SU-DHL-6 (cell line): ENCODE results near the gene GRM2.

ENCODE experiments used
- H2AFZ ChIP-seq: fragments of 200-600 bp; sonication (generic); 2 replicates; pipeline ENCODE4 v1.6.1; 2014; ENCODE audit warnings: low read depth, mild to moderate bottlenecking, moderate library complexity, mixed read lengths, antibody characterized with exemption, low read length; ENCODE audit not compliant: severe bottlenecking
- H3F3A ChIP-seq: fragments of 200-600 bp; shearing (Covaris generic); 2 replicates; pipeline ENCODE4 v1.6.0; 2016; ENCODE audit warnings: antibody characterized with exemption, mild to moderate bottlenecking; ENCODE audit not compliant: insufficient read depth
- H3K27ac ChIP-seq: fragments of 200-600 bp; sonication (generic); 2 replicates; pipeline ENCODE4 v1.5.1; 2016; ENCODE audit warnings: low read depth, mild to moderate bottlenecking, low read length, moderate library complexity, mixed read lengths
- H3K27me3 ChIP-seq: fragments of 200-600 bp; sonication (generic), shearing (Covaris generic); 2 replicates; pipeline ENCODE4 v1.6.0; 2014; ENCODE audit warnings: mild to moderate bottlenecking, low read length
- H3K36me3 ChIP-seq: fragments of 200-600 bp; sonication (generic); 2 replicates; pipeline ENCODE4 v1.6.1; 2014; ENCODE audit warnings: mild to moderate bottlenecking, low read length, mixed read lengths
- H3K4me2 ChIP-seq: fragments of 300-600, 200-600 bp; shearing (Covaris generic), sonication (generic); 2 replicates; pipeline ENCODE4 v1.6.0; 2014; ENCODE audit warnings: low read length, low read depth, mild to moderate bottlenecking; ENCODE audit not compliant: poor library complexity, severe bottlenecking
- H3K4me3 ChIP-seq: fragments of 200-600 bp; sonication (generic); 2 replicates; pipeline ENCODE4 v1.5.1; 2014; ENCODE audit warnings: antibody characterized with exemption, low read length, mild to moderate bottlenecking, mixed read lengths; ENCODE audit not compliant: insufficient read depth, poor library complexity, severe bottlenecking
- H3K79me2 ChIP-seq: fragments of 200-600 bp; sonication (generic); 2 replicates; pipeline ENCODE4 v1.6.1; 2014; ENCODE audit warnings: mild to moderate bottlenecking, low read length, moderate library complexity; ENCODE audit not compliant: insufficient read depth
- H3K9ac ChIP-seq: fragments of 200-600 bp; sonication (generic); 2 replicates; pipeline ENCODE4 v1.7.0; 2014; ENCODE audit warnings: mild to moderate bottlenecking, low read length
- H3K9me2 ChIP-seq: fragments of 200-600 bp; sonication (generic); replicated peaks from 2 replicates; pipeline ENCODE4 v1.6.1; 2014; ENCODE audit warnings: low read length; ENCODE audit not compliant: insufficient read depth
- H3K9me3 ChIP-seq: fragments of 200-600 bp; sonication (generic); 2 replicates; pipeline ENCODE4 v1.6.1; 2014; ENCODE audit warnings: low read length, mixed read lengths; ENCODE audit not compliant: insufficient read depth
- H4K20me1 ChIP-seq: fragments of 200-600 bp; sonication (generic); 2 replicates; pipeline ENCODE4 v1.6.1; 2014; ENCODE audit warnings: low read depth, mild to moderate bottlenecking, antibody characterized with exemption, low read length, moderate library complexity, mixed read lengths
- EZH2phosphoT487 ChIP-seq: fragments of 200-600 bp; sonication (generic), shearing (Covaris generic); conservative IDR thresholded peaks from 2 replicates; pipeline ENCODE4 v1.6.1; 2018; ENCODE audit warnings: mild to moderate bottlenecking, antibody characterized with exemption, low read length, moderate library complexity, mixed read lengths
- TF ChIP-seq, protein P1 (sequence below): fragments of 200-600 bp; sonication (generic); IDR thresholded peaks from one replicate; pipeline ENCODE4 v1.5.1; 2017; ENCODE audit warnings: antibody characterized with exemption, mild to moderate bottlenecking, low read length, moderate library complexity; ENCODE audit not compliant: insufficient read depth, poor library complexity, severe bottlenecking

The GRM2 gene

DNA sequence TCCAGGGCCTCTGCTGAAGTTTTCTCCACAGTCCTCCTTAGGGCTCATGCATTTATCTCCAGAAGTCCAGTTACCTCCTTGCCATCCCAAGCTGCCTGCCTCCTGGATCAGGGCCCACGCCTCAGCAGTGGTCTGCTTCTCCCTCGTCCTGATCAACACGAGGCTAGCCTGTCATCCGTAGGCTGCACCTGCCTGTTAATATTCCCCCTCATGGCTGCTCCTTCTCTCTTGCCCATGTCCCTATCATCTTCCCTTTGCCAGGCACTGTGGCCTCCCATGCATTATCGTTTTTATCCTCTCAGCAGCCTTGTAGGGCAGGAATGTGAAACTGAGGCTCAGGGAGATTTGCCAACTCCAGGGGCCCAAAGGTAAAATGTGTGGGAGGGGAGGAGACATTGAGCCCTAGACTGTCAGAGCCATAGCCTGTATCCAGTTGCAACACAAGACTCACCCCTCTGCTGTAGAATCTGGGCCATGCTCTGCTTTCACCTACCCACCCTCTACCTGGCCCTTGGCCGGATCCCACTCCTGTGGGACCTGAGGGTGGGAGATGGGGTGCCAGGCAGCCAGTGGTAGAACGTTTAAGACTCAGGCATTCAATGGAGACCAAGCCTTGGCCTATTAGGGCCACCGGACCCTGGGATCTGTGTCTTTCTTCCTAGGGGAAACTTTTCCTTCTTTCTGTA lies 4.6 kb downstream of the GRM2 start:
- no peak overlapping the region for H3K4me3 ChIP-seq
- no peaks in the 10 kb centered on the region for H3K27me3 ChIP-seq
- no peak overlapping the region for H3K9ac ChIP-seq
- H2AFZ ChIP-seq, result no peak overlapping the region
- H3K9me3 ChIP-seq, result no peaks in the 10 kb centered on the region
- H3K36me3 ChIP-seq, result no peaks in the 10 kb centered on the region
- no peaks in the 10 kb centered on the region for H3K79me2 ChIP-seq
- H4K20me1 ChIP-seq, result no peaks in the 10 kb centered on the region
- TF ChIP-seq, protein P1, sequence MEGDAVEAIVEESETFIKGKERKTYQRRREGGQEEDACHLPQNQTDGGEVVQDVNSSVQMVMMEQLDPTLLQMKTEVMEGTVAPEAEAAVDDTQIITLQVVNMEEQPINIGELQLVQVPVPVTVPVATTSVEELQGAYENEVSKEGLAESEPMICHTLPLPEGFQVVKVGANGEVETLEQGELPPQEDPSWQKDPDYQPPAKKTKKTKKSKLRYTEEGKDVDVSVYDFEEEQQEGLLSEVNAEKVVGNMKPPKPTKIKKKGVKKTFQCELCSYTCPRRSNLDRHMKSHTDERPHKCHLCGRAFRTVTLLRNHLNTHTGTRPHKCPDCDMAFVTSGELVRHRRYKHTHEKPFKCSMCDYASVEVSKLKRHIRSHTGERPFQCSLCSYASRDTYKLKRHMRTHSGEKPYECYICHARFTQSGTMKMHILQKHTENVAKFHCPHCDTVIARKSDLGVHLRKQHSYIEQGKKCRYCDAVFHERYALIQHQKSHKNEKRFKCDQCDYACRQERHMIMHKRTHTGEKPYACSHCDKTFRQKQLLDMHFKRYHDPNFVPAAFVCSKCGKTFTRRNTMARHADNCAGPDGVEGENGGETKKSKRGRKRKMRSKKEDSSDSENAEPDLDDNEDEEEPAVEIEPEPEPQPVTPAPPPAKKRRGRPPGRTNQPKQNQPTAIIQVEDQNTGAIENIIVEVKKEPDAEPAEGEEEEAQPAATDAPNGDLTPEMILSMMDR, result no peak
- no peak for TF ChIP-seq EZH2phosphoT487
- H3K27ac ChIP-seq, result no peak overlapping the region
- H3K4me2 ChIP-seq, result no peak overlapping the region
- H3F3A ChIP-seq, result no peaks in the 10 kb centered on the region
- no peaks in the 10 kb centered on the region for H3K9me2 ChIP-seq

DNA sequence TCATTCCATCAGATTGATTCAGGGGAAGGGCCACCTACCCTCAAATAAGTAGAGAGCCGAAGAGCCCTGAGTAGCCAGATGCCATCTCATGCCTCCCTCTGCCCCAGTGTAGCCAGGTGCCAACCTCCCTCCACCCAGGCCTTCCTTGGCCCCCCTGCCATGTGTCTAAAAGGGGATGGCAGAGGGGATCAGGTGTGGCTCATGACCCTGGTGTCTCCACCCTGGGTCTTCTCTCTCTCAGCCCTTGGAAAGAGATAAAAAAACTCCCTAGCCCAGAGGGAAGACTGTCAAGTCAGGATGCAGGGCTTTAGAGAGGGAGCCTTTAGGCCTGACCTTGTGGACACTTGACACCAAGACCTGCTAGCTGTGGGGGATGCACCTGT lies 5.2 kb downstream of the GRM2 start:
- Histone ChIP-seq H3K4me3 (no peak overlapping the region), H3K9me2 (no peaks in the 10 kb centered on the region), H3F3A (no peaks in the 10 kb centered on the region), H3K79me2 (no peaks in the 10 kb centered on the region), H3K27ac (no peak overlapping the region), H3K4me2 (no peak overlapping the region), H3K9ac (no peak overlapping the region), H4K20me1 (no peaks in the 10 kb centered on the region), H3K9me3 (no peaks in the 10 kb centered on the region), H3K27me3 (no peaks in the 10 kb centered on the region), H2AFZ (no peak overlapping the region), H3K36me3 (no peaks in the 10 kb centered on the region)
- TF ChIP-seq, protein P1, result no peak
- no peak for TF ChIP-seq EZH2phosphoT487

DNA sequence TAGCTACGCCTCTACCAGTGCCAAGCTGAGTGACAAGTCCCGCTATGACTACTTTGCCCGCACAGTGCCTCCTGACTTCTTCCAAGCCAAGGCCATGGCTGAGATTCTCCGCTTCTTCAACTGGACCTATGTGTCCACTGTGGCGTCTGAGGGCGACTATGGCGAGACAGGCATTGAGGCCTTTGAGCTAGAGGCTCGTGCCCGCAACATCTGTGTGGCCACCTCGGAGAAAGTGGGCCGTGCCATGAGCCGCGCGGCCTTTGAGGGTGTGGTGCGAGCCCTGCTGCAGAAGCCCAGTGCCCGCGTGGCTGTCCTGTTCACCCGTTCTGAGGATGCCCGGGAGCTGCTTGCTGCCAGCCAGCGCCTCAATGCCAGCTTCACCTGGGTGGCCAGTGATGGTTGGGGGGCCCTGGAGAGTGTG lies 5.7 kb downstream of the GRM2 start:
- no peak overlapping the region for H3K4me3 ChIP-seq
- H2AFZ ChIP-seq, result no peak overlapping the region
- no peaks in the 10 kb centered on the region for H4K20me1 ChIP-seq
- no peaks in the 10 kb centered on the region for H3F3A ChIP-seq
- H3K27ac ChIP-seq, result no peak overlapping the region
- no peaks in the 10 kb centered on the region for H3K9me3 ChIP-seq
- no peaks in the 10 kb centered on the region for H3K27me3 ChIP-seq
- no peaks in the 10 kb centered on the region for H3K9me2 ChIP-seq
- TF ChIP-seq EZH2phosphoT487, result no peak
- TF ChIP-seq, protein P1, result no peak
- no peak overlapping the region for H3K9ac ChIP-seq
- no peaks in the 10 kb centered on the region for H3K79me2 ChIP-seq
- H3K36me3 ChIP-seq, result no peaks in the 10 kb centered on the region
- no peak overlapping the region for H3K4me2 ChIP-seq
